ENCODE data around the gene LIMK2. TPM values are rescaled to one million over a fixed set of nuclear protein-coding genes. Genes with fewer than 3 reads are reported as not detected.

The LIMK2 gene
- total and polyA plus RNA-seq, 10 of the 15 experiments (the other 5 are each of a cell fraction or from before 2014, with no cell fraction given): 2.9 to 40.4 (median 26.7) TPM

DNA sequence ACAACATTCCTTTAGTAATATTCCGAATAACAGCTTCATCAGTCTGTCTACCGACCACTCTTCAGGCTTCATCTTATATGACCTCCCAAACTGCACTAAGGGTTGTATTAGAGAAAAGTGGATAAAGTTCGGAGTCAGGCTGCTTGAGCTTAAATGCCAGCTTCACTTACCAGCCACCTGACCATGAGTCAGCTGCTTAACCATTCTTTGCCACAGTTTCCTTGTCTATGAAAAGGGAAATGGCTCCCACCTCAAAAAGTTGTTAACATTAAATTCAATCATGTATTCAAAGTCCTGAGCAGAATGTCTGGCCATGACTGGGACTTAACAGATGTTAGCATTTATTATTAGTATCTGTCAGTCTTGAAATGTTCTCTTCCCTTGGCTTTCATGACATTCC lies 20.9 kb downstream of the LIMK2 start:
- no peak overlapping the region for H3K4me3 ChIP-seq
- peaks cover 32% of the 10 kb centered on the region for H3K4me1 ChIP-seq (ENCODE audit: control insufficient read depth, insufficient read depth, low read length)
- 56% methylated on average over 3 of the region's 3 CpGs for WGBS (ENCODE audit: insufficient coverage, insufficient replicate concordance, low lambda C conversion rate, missing lambda C conversion rate)
- H2AFZ ChIP-seq (ENCODE audit: control insufficient read depth, low read depth, low read length): no peak overlapping the region
- no peak for FAIRE-seq
- intact Hi-C loops (cut with micrococcal nuclease; ENCODE audit: unreplicated experiment): loop anchor here (5.0 to 10.0 kb wide), 2 partner anchors 71 to 288 kb away; partner anchors contain the start of gene RNF185
- no peak overlapping the region for H3K27ac ChIP-seq (ENCODE audit: control insufficient read depth, insufficient read depth)
- H3K4me2 ChIP-seq (ENCODE audit: control insufficient read depth, insufficient read depth): no peak overlapping the region
- in situ Hi-C loops (cut with MboI): no loop called here
- ChIA-PET RAD21 (ENCODE audit: unreplicated experiment) (interaction anchor here (0.8 to 6.7 kb wide), 2 partner anchors 19 to 40 kb away, joined by 3 to 100 read pairs; partner anchors contain the start of gene LIMK2), SMC1A (ENCODE audit: uncharacterized antibody, unreplicated experiment) (interaction anchor here (0.9 to 14.1 kb wide), 4 partner anchors 9 to 125 kb away, joined by 3 to 260 read pairs (median 4); partner anchors contain the start of genes LIMK2 and SELENOM), POLR2A (interaction anchor here (1.3 to 3.9 kb wide), 2 partner anchors 8 to 21 kb away, joined by 4 to 21 read pairs; partner anchors contain the start of gene LIMK2), CTCF (interaction anchor here (0.6 to 13.8 kb wide), 13 partner anchors 21 to 148 kb away, joined by 3 to 244 read pairs (median 4); partner anchors contain the start of gene LIMK2)
- no peak for TF ChIP-seq MYB (IDR thresholded peaks at IDR 0.05; ENCODE audit: borderline replicate concordance, low read depth, low read length)
- TF ChIP-seq, protein P1, sequence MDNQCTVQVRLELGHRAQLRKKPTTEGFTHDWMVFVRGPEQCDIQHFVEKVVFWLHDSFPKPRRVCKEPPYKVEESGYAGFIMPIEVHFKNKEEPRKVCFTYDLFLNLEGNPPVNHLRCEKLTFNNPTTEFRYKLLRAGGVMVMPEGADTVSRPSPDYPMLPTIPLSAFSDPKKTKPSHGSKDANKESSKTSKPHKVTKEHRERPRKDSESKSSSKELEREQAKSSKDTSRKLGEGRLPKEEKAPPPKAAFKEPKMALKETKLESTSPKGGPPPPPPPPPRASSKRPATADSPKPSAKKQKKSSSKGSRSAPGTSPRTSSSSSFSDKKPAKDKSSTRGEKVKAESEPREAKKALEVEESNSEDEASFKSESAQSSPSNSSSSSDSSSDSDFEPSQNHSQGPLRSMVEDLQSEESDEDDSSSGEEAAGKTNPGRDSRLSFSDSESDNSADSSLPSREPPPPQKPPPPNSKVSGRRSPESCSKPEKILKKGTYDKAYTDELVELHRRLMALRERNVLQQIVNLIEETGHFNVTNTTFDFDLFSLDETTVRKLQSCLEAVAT (IDR thresholded peaks at IDR 0.05): no peak
- TF ChIP-seq, protein P2, sequence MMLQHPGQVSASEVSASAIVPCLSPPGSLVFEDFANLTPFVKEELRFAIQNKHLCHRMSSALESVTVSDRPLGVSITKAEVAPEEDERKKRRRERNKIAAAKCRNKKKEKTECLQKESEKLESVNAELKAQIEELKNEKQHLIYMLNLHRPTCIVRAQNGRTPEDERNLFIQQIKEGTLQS (IDR thresholded peaks at IDR 0.05; ENCODE audit: borderline replicate concordance, extremely low read depth, low read depth, low read length): no peak
- TF ChIP-seq, protein P3, sequence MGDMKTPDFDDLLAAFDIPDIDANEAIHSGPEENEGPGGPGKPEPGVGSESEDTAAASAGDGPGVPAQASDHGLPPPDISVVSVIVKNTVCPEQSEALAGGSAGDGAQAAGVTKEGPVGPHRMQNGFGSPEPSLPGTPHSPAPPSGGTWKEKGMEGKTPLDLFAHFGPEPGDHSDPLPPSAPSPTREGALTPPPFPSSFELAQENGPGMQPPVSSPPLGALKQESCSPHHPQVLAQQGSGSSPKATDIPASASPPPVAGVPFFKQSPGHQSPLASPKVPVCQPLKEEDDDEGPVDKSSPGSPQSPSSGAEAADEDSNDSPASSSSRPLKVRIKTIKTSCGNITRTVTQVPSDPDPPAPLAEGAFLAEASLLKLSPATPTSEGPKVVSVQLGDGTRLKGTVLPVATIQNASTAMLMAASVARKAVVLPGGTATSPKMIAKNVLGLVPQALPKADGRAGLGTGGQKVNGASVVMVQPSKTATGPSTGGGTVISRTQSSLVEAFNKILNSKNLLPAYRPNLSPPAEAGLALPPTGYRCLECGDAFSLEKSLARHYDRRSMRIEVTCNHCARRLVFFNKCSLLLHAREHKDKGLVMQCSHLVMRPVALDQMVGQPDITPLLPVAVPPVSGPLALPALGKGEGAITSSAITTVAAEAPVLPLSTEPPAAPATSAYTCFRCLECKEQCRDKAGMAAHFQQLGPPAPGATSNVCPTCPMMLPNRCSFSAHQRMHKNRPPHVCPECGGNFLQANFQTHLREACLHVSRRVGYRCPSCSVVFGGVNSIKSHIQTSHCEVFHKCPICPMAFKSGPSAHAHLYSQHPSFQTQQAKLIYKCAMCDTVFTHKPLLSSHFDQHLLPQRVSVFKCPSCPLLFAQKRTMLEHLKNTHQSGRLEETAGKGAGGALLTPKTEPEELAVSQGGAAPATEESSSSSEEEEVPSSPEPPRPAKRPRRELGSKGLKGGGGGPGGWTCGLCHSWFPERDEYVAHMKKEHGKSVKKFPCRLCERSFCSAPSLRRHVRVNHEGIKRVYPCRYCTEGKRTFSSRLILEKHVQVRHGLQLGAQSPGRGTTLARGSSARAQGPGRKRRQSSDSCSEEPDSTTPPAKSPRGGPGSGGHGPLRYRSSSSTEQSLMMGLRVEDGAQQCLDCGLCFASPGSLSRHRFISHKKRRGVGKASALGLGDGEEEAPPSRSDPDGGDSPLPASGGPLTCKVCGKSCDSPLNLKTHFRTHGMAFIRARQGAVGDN (IDR thresholded peaks at IDR 0.05): no peak
- no peak for TF ChIP-seq MEF2A (IDR thresholded peaks at IDR 0.05; ENCODE audit: insufficient read depth, low read depth, low read length)
- TF ChIP-seq CHD2 (IDR thresholded peaks at IDR 0.05; ENCODE audit: borderline replicate concordance, low read depth, low read length): no peak
- no peak for TF ChIP-seq CBFB (IDR thresholded peaks at IDR 0.05; ENCODE audit: low read depth)
- TF ChIP-seq RUNX3 (IDR thresholded peaks at IDR 0.05; ENCODE audit: low read length): no peak
- no peak for TF ChIP-seq SUZ12 (IDR thresholded peaks at IDR 0.05; ENCODE audit: unreplicated experiment)
- TF ChIP-seq KAT2A (conservative IDR thresholded peaks at IDR 0.05; ENCODE audit: control insufficient read depth, low read depth, low read length): no peak
- H3K9me3 ChIP-seq (replicated peaks; ENCODE audit: control insufficient read depth, insufficient read depth, low read length): no peaks in the 10 kb centered on the region
- ATAC-seq: no peak
- H3K79me2 ChIP-seq (ENCODE audit: control insufficient read depth, insufficient read depth, low read length): peaks cover 14% of the 10 kb centered on the region
- H4K20me1 ChIP-seq (ENCODE audit: control insufficient read depth, insufficient read depth): no peaks in the 10 kb centered on the region
- BruUV-seq (replicated peaks): no TSS peak
- H3K9ac ChIP-seq (ENCODE audit: control insufficient read depth, insufficient read depth, low read length): no peak overlapping the region
- no peak for DNase-seq (ENCODE audit: low read depth, low spot score)
- H3K27me3 ChIP-seq (replicated peaks in 1 of 2; ENCODE audit: control insufficient read depth in 2 of 2, insufficient read depth in 2 of 2, low read length in 1 of 2): no peaks in the 10 kb centered on the region
- H3K36me3 ChIP-seq (ENCODE audit: control insufficient read depth in 2 of 2, insufficient read depth in 2 of 2, low read length in 1 of 2): peaks cover 0 to 2% of the 10 kb centered on the region in 2 experiments; a peak in 1 of 4 replicates

All from GM12878 (cell line).